GM23338 (cell line): ENCODE data around the gene NF1. TPM values are rescaled to one million over a fixed set of nuclear protein-coding genes. Genes with fewer than 3 reads are reported as not detected.

Experiments used
- POLR2AphosphoS5 ChIP-seq: IDR thresholded peaks from 2 replicates; pipeline ENCODE4 v1.6.1; 2016; ENCODE audit warnings: antibody characterized with exemption, low read depth
- STAT1 ChIP-seq: IDR thresholded peaks from one replicate; pipeline ENCODE4 v1.6.1; 2016; ENCODE audit warnings: antibody characterized with exemption; ENCODE audit not compliant: unreplicated experiment
- ZNF114 ChIP-seq: fragments of 250-450 bp; sonication (Bioruptor Pico); IDR thresholded peaks from 2 replicates; pipeline ENCODE4 v1.5.0; 2020; ENCODE audit warnings: mild to moderate bottlenecking, moderate library complexity
- ZNF331 ChIP-seq: fragments of 250-450 bp; sonication (Bioruptor Pico); IDR thresholded peaks from 2 replicates; pipeline ENCODE4 v1.5.0; 2020; ENCODE audit warnings: low read depth, mild to moderate bottlenecking, moderate library complexity
- polyA plus RNA-seq: library from polyadenylated mRNA; unstranded; fragments of >200 nt; fragmentation: Nextera tagmentation; extraction: Ambion mirVana; gene quantifications from 2 replicates; pipeline ENCODE4 v1.2.1, GENCODE V29; 2016
- total RNA-seq: library from RNA; depleted of rRNA; stranded (reverse); fragments of >200 nt; shearing (Covaris generic); gene quantifications from 2 replicates; pipeline ENCODE4 v1.2.3, GENCODE V29; 2014
- TF ChIP-seq, protein P1 (sequence below): fragments of 250-450 bp; sonication (Bioruptor Pico); IDR thresholded peaks from 2 replicates; pipeline ENCODE4 v1.5.0; 2020; ENCODE audit warnings: mild to moderate bottlenecking, moderate library complexity
- TF ChIP-seq, protein P2 (sequence below): IDR thresholded peaks from 2 replicates; pipeline ENCODE4 v1.6.1; 2016; ENCODE audit warnings: antibody characterized with exemption

NF1 gene
- total and polyA plus RNA-seq, 2 experiments from 2014 or later, result 16.3 to 49.7 TPM

DNA sequence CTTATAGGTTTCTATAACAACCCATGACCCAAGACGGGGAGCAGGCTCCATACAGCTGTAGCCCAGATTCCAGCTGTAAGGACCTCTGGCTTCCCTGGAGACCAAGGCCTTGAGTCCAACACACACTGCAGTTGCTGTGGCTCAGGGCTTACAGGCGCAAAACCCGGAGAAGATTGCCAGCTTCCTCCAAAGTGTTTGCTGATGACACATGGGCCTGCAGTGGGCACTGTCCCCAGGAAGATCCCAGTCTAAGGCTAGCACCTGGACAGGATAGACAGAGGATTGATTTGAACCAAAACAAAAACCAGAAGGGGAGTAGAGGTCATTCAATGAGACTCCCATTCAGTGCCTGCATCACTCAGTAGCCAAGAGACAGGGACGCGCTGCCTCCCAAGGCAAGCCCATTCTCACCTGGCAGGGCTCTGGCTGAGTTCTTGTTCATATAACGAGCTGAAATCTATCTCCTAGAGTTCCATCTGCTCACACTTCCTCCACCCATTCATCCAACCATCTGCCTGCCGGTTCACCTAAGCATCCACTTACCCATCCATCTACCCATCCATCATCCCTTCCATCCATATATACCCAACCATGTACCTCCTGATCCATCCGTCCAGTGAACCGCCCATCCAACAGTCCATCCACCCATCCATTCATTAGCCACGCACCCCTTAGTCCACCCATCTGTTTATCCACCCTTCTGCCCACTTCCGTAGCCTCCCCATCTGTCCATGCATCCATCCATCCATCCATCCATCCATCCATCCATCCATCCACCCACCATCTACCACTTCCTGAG is 306.9 kb downstream of the NF1 start (continued):
- TF ChIP-seq, protein P1, sequence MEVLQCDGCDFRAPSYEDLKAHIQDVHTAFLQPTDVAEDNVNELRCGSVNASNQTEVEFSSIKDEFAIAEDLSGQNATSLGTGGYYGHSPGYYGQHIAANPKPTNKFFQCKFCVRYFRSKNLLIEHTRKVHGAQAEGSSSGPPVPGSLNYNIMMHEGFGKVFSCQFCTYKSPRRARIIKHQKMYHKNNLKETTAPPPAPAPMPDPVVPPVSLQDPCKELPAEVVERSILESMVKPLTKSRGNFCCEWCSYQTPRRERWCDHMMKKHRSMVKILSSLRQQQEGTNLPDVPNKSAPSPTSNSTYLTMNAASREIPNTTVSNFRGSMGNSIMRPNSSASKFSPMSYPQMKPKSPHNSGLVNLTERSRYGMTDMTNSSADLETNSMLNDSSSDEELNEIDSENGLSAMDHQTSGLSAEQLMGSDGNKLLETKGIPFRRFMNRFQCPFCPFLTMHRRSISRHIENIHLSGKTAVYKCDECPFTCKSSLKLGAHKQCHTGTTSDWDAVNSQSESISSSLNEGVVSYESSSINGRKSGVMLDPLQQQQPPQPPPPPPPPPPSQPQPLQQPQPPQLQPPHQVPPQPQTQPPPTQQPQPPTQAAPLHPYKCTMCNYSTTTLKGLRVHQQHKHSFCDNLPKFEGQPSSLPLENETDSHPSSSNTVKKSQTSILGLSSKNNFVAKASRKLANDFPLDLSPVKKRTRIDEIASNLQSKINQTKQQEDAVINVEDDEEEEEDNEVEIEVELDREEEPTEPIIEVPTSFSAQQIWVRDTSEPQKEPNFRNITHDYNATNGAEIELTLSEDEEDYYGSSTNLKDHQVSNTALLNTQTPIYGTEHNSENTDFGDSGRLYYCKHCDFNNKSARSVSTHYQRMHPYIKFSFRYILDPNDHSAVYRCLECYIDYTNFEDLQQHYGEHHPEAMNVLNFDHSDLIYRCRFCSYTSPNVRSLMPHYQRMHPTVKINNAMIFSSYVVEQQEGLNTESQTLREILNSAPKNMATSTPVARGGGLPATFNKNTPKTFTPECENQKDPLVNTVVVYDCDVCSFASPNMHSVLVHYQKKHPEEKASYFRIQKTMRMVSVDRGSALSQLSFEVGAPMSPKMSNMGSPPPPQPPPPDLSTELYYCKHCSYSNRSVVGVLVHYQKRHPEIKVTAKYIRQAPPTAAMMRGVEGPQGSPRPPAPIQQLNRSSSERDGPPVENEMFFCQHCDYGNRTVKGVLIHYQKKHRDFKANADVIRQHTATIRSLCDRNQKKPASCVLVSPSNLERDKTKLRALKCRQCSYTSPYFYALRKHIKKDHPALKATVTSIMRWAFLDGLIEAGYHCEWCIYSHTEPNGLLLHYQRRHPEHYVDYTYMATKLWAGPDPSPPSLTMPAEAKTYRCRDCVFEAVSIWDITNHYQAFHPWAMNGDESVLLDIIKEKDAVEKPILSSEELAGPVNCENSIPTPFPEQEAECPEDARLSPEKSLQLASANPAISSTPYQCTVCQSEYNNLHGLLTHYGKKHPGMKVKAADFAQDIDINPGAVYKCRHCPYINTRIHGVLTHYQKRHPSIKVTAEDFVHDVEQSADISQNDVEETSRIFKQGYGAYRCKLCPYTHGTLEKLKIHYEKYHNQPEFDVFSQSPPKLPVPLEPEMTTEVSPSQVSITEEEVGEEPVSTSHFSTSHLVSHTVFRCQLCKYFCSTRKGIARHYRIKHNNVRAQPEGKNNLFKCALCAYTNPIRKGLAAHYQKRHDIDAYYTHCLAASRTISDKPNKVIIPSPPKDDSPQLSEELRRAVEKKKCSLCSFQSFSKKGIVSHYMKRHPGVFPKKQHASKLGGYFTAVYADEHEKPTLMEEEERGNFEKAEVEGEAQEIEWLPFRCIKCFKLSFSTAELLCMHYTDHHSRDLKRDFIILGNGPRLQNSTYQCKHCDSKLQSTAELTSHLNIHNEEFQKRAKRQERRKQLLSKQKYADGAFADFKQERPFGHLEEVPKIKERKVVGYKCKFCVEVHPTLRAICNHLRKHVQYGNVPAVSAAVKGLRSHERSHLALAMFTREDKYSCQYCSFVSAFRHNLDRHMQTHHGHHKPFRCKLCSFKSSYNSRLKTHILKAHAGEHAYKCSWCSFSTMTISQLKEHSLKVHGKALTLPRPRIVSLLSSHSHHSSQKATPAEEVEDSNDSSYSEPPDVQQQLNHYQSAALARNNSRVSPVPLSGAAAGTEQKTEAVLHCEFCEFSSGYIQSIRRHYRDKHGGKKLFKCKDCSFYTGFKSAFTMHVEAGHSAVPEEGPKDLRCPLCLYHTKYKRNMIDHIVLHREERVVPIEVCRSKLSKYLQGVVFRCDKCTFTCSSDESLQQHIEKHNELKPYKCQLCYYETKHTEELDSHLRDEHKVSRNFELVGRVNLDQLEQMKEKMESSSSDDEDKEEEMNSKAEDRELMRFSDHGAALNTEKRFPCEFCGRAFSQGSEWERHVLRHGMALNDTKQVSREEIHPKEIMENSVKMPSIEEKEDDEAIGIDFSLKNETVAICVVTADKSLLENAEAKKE (CRISPR knock-in tag), result no peak
- TF ChIP-seq STAT1 (no peak), ZNF114 (CRISPR knock-in tag) (no peak), POLR2AphosphoS5 (no peak), ZNF331 (no peak)
- TF ChIP-seq, protein P2, sequence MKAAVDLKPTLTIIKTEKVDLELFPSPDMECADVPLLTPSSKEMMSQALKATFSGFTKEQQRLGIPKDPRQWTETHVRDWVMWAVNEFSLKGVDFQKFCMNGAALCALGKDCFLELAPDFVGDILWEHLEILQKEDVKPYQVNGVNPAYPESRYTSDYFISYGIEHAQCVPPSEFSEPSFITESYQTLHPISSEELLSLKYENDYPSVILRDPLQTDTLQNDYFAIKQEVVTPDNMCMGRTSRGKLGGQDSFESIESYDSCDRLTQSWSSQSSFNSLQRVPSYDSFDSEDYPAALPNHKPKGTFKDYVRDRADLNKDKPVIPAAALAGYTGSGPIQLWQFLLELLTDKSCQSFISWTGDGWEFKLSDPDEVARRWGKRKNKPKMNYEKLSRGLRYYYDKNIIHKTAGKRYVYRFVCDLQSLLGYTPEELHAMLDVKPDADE, result no peak
